ENCODE data around the gene CDK10. TPM values are rescaled to one million over a fixed set of nuclear protein-coding genes. Genes with fewer than 3 reads are reported as not detected.

CDK10 gene
- total and polyA plus RNA-seq, 4 donors = 52.0 to 92.7 (median 70.0) TPM

DNA sequence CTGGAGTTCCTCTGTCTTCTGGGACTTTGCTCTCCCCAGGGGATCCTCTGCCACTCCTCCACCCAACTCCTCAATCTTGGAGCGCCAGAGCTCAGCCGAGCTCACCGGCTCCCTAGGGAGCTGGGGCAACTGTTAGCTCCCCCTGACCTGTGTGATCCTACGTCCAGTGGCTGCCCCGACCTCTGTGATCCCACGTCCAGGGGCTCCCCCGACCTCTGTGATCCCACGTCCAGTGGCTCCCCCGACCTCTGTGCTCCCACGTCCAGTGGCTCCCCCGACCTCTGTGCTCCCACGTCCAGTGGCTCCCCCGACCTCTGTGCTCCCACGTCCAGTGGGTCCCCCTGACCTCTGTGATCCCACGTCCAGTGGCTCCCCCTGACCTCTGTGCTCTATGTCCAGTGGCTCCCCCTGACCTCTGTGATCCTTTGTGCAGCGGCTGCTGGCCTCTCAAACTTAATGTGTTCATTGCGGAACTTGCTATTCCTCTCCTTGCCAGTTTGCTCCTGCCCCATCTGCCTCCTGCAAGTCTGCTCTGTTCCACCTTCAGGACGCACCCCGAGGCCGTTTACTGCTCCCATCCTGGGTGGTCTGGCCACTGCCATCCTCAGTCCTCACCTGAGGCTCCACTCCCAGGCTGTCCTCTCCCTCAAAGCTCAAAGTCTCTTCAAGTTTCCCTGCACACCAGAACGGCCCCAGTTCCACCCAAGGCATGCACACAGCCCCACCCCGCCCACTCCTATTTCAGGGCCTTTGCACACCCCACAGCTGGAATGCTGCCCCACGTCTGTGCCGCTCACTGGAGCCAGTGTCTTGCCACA lies 31.4 kb downstream of the CDK10 start:
- H3K27me3 ChIP-seq (ENCODE audit: control insufficient read depth in 3 of 3, insufficient read depth in 3 of 3, low read length in 2 of 3) = no peaks in the 10 kb centered on the region
- DNase-seq (no peak), ATAC-seq (ENCODE audit: insufficient read depth, low FRiP score) (no peak)
- 85 to 93% methylated on average over 24 of the region's 24 CpGs for WGBS, 2 donors
- no peak overlapping the region for H3K4me3 ChIP-seq
- no peaks in the 10 kb centered on the region for H3K9me3 ChIP-seq (ENCODE audit: control insufficient read depth in 4 of 4, insufficient read depth in 3 of 4, low read length in 3 of 4)
- H3K9ac ChIP-seq (ENCODE audit: insufficient read depth in 1 of 2, low read length in 2 of 2) = no peak overlapping the region
- no peak overlapping the region for H3K27ac ChIP-seq (ENCODE audit: low read depth in 1 of 2, low read length in 1 of 2)
- TF ChIP-seq, protein P1, sequence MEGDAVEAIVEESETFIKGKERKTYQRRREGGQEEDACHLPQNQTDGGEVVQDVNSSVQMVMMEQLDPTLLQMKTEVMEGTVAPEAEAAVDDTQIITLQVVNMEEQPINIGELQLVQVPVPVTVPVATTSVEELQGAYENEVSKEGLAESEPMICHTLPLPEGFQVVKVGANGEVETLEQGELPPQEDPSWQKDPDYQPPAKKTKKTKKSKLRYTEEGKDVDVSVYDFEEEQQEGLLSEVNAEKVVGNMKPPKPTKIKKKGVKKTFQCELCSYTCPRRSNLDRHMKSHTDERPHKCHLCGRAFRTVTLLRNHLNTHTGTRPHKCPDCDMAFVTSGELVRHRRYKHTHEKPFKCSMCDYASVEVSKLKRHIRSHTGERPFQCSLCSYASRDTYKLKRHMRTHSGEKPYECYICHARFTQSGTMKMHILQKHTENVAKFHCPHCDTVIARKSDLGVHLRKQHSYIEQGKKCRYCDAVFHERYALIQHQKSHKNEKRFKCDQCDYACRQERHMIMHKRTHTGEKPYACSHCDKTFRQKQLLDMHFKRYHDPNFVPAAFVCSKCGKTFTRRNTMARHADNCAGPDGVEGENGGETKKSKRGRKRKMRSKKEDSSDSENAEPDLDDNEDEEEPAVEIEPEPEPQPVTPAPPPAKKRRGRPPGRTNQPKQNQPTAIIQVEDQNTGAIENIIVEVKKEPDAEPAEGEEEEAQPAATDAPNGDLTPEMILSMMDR (IDR thresholded peaks at IDR 0.05; ENCODE audit: control extremely low read depth, extremely low read depth) = no peak
- peaks cover 0 to 21% (median 8%) of the 10 kb centered on the region in 5 donors for H3K4me1 ChIP-seq (ENCODE audit: control insufficient read depth in 5 of 5, insufficient read depth in 5 of 5, low read length in 5 of 5)
- peaks cover 0 to 1% (median 0%) of the 10 kb centered on the region in 4 donors for H3K36me3 ChIP-seq (ENCODE audit: control insufficient read depth in 4 of 4, insufficient read depth in 4 of 4, low read length in 4 of 4)

DNA sequence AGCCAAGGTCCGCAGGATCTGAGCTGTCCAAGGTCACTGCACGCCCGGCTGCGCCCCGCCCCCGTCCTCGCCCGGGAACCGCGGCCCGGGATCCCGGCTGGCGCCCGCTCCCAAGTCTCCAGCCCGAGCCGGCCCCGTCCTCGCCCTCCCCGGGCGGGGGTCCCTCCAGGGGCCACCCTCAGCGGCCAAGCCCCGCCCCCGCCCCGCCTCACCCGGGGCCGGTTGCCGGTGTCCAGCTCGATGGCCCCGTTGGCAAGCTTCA lies 34.0 kb downstream of the CDK10 start:
- Histone ChIP-seq H3K4me3 (peak overlapping the region; percentile 81), H3K9me3 (ENCODE audit: control insufficient read depth in 4 of 4, insufficient read depth in 3 of 4, low read length in 3 of 4) (no peaks in the 10 kb centered on the region), H3K27ac (ENCODE audit: low read depth in 1 of 2, low read length in 1 of 2) (peak overlapping the region; percentile 96 to 97), H3K9ac (ENCODE audit: insufficient read depth in 1 of 2, low read length in 2 of 2) (no peak overlapping the region), H3K4me1 (ENCODE audit: control insufficient read depth in 5 of 5, insufficient read depth in 5 of 5, low read length in 5 of 5) (peaks cover 0 to 32% (median 19%) of the 10 kb centered on the region in 5 donors), H3K36me3 (ENCODE audit: control insufficient read depth in 4 of 4, insufficient read depth in 4 of 4, low read length in 4 of 4) (peaks cover 0 to 20% (median 12%) of the 10 kb centered on the region in 4 donors), H3K27me3 (ENCODE audit: control insufficient read depth in 3 of 3, insufficient read depth in 3 of 3, low read length in 2 of 3) (no peaks in the 10 kb centered on the region)
- TF ChIP-seq, protein P1 (IDR thresholded peaks at IDR 0.05; ENCODE audit: control extremely low read depth, extremely low read depth) = no peak
- ATAC-seq (ENCODE audit: insufficient read depth, low FRiP score) (peak; percentile 1), DNase-seq (no peak)
- WGBS, 2 donors = 0 to 1% methylated on average over 13 to 29 of the region's 29 CpGs

DNA sequence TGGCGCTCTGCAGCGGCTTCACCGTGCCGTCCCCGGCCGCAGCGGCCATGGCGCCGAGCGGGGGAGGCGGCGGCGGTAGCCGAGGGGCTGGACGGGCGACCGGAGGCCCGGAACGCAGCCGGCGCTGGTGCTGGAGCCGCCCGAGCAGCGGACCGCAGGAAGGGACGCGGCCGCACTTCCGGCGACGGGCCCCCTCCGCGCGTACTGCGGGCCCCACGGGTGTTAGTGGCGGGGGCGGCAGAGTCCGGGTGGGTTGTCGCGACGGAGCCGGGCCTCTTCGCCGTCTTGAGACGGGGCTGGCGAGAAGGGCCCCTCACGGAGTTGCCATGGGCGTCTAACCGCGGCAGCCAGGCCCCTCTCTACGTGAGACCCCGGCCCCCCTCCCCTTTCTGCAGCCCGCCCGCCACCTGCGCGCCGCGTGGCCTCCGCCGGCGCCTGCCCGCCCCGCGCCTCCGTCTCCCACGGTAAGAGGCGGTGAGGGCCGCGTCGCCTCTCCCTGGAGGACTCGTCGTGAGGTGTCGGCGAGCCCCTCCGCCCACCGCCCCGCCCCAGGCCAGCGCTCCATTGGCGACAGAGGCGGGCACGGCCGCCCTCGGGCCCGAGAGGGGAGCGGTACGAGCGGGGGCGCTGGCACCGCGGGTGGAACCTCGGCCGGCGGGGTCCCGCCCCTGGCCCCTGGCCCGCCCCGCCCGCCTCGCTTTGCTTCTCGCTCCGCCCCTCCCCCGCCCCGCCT lies 34.5 kb downstream of the CDK10 start, which contains the start of the genes VPS9D1 and ZNF276:
Gene VPS9D1 (minus strand): TSS at position 86 of the 733 bp plus-strand sequence. CDS start 37 bp downstream, at position 49.
Gene ZNF276 (plus strand): TSS at position 725 of the 733 bp plus-strand sequence. CDS start 104 bp downstream, outside the sequence.
- Histone ChIP-seq H3K4me3 (peak within 1 kb of the TSS; percentile 81), H3K36me3 (ENCODE audit: control insufficient read depth in 4 of 4, insufficient read depth in 4 of 4, low read length in 4 of 4) (peaks cover 0 to 20% (median 12%) of the 10 kb centered on the region in 4 donors), H3K9me3 (ENCODE audit: control insufficient read depth in 4 of 4, insufficient read depth in 3 of 4, low read length in 3 of 4) (no peaks in the 10 kb centered on the region), H3K4me1 (ENCODE audit: control insufficient read depth in 5 of 5, insufficient read depth in 5 of 5, low read length in 5 of 5) (peaks cover 0 to 32% (median 19%) of the 10 kb centered on the region in 5 donors), H3K27me3 (ENCODE audit: control insufficient read depth in 3 of 3, insufficient read depth in 3 of 3, low read length in 2 of 3) (no peaks in the 10 kb centered on the region), H3K27ac (ENCODE audit: low read depth in 1 of 2, low read length in 1 of 2) (peak within 1 kb of the TSS; percentile 96 to 98), H3K9ac (ENCODE audit: insufficient read depth in 1 of 2, low read length in 2 of 2) (peak within 1 kb of the TSS in 1 of 2 donors; percentile 2)
- peak; percentile 81 to 87 (median 83) for DNase-seq
- peak; percentile 75 for ATAC-seq (ENCODE audit: insufficient read depth, low FRiP score)
- WGBS, 2 donors = 0 to 1% methylated on average over 44 to 103 of the region's 103 CpGs
- TF ChIP-seq, protein P1 (IDR thresholded peaks at IDR 0.05; ENCODE audit: control extremely low read depth, extremely low read depth) = no peak
